GM12872 (cell line): ENCODE measurements around the gene RSPH1.

ENCODE experiments used
- CTCF ChIP-seq: IDR thresholded peaks from 3 replicates; pipeline ENCODE4 v1.5.1; 2011; ENCODE audit warnings: low read depth, mild to moderate bottlenecking, low read length, moderate library complexity; ENCODE audit not compliant: insufficient read depth

Gene RSPH1

DNA sequence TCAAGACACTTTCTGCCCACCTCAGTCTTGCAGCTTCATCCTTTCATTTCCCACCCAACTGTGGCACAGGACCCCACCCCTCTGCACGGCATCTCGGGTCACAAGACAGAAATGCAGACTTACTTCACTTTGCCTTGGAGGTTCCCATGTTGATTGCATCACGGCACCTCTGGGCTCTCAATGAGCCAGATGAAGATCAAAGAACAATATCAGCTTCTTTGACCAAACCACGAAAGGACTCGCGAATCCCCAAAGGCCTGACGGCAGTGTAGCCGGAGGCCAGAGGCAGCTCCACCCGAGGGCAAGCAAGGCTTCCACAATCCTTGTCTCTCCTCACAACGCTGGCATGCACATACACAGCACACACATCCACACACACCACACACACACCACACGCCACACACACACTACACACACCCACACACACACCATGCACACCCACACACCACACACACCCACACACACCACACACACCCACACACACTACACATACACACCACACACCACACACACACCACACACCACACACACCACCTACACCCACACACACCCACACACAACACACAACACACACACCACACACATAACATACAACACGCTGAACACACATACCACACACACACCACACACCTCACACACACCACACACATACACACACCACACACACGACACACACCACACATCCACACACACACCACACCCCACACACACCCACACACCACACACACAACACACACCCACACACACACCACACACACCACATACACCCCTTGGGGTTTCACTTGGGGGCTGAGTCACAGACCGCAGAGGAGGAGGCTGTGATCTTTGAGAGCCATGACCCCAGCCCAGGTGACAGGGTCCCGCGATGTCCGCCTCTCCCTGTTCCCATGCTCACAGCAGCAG lies 56.5 kb downstream of the RSPH1 start:
- TF ChIP-seq CTCF, result no peak

- TF ChIP-seq CTCF, result no peak
These were observed 57.5 kb downstream of the RSPH1 start for GRCh38 chr21:42438316-42439205.

DNA sequence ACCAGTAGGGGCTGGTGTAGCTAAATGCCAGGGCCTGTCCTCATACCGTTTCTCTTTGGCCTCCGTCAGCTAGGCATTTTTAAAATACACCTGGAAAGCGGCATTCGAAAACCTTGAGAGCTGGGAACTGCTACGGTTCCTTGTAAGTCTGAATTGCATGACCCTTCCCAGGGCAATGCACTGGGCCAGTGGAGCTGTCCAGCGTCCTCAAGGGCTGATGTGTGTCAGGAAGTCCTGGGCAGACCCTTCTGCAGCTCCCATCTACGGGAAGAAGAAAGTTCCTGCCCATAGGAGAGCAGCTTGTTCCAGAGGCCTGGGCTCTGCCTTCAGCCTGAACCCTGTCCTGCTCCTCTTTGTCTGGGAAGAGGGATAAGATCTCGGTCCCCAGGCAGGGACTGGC lies 58.2 kb downstream of the RSPH1 start:
- TF ChIP-seq CTCF, result no peak

- no peak for TF ChIP-seq CTCF
These were observed 59.1 kb downstream of the RSPH1 start for GRCh38 chr21:42436914-42437313.

- TF ChIP-seq CTCF, result no peak
These were observed 60.2 kb downstream of the RSPH1 start for GRCh38 chr21:42435833-42436232.

GRCh38 chr21:42435401-42435800 lies 60.6 kb downstream of the RSPH1 start:
- TF ChIP-seq CTCF, result no peak

DNA sequence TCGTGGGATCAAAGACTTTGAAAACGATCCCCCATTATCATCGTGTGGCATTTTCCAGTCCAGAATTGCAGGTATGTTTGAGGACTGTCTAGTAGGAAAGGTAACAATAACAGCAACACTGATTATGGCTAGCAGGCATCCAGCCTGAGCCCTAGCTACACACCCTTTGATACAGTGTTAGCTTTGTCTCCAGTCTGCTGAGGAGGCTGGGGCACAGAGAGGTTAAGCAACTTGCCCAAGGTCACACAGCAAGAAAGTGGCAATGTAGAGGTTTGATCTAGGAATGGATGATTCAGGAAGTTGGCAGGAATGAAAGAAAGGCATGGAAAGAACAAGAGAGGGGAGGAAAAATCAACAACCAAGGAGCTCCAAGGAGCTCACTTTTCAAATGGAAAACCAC lies 61.1 kb downstream of the RSPH1 start:
- no peak for TF ChIP-seq CTCF
